Astrocyte of the cerebellum (primary cell): ENCODE results near the gene EVX1.

Experiments
- DNase-seq: peaks from one replicate; pipeline ENCODE4 v3.0.0-alpha.2; 2011; ENCODE audit warnings: low read depth
- H3K4me3 ChIP-seq: 2 replicates; pipeline ENCODE4 v1.5.1; 2011; ENCODE audit warnings: mild to moderate bottlenecking, low read depth, low read length, moderate library complexity
- in situ Hi-C: cut with HindIII; loops from 2 replicates; pipeline ENCODE4 v1.10.0; 2017; ENCODE audit warnings: low sequenced_read_pairs
- TF ChIP-seq, protein P1 (sequence below): IDR thresholded peaks from 2 replicates; pipeline ENCODE4 v1.5.1; 2012; ENCODE audit warnings: low read length, low read depth, moderate library complexity, mild to moderate bottlenecking; ENCODE audit errors: missing control alignments

Gene EVX1

GRCh38 chr7:27211764-27212204 is 30.8 kb upstream of the EVX1 start:
- DNase-seq, result no peak
- in situ Hi-C loops, result loop anchor here (25.0 kb wide), 1 partner anchor 376 kb away; no protein-coding TSS in a partner anchor
- TF ChIP-seq, protein P1, sequence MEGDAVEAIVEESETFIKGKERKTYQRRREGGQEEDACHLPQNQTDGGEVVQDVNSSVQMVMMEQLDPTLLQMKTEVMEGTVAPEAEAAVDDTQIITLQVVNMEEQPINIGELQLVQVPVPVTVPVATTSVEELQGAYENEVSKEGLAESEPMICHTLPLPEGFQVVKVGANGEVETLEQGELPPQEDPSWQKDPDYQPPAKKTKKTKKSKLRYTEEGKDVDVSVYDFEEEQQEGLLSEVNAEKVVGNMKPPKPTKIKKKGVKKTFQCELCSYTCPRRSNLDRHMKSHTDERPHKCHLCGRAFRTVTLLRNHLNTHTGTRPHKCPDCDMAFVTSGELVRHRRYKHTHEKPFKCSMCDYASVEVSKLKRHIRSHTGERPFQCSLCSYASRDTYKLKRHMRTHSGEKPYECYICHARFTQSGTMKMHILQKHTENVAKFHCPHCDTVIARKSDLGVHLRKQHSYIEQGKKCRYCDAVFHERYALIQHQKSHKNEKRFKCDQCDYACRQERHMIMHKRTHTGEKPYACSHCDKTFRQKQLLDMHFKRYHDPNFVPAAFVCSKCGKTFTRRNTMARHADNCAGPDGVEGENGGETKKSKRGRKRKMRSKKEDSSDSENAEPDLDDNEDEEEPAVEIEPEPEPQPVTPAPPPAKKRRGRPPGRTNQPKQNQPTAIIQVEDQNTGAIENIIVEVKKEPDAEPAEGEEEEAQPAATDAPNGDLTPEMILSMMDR, result no peak
- H3K4me3 ChIP-seq, result no peak overlapping the region

GRCh38 chr7:27212497-27213432 is 29.8 kb upstream of the EVX1 start:
- in situ Hi-C loops, result loop anchor here (25.0 kb wide), 1 partner anchor 375 kb away; no protein-coding TSS in a partner anchor
- DNase-seq, result no peak
- TF ChIP-seq, protein P1, result no peak
- no peak overlapping the region for H3K4me3 ChIP-seq

DNA sequence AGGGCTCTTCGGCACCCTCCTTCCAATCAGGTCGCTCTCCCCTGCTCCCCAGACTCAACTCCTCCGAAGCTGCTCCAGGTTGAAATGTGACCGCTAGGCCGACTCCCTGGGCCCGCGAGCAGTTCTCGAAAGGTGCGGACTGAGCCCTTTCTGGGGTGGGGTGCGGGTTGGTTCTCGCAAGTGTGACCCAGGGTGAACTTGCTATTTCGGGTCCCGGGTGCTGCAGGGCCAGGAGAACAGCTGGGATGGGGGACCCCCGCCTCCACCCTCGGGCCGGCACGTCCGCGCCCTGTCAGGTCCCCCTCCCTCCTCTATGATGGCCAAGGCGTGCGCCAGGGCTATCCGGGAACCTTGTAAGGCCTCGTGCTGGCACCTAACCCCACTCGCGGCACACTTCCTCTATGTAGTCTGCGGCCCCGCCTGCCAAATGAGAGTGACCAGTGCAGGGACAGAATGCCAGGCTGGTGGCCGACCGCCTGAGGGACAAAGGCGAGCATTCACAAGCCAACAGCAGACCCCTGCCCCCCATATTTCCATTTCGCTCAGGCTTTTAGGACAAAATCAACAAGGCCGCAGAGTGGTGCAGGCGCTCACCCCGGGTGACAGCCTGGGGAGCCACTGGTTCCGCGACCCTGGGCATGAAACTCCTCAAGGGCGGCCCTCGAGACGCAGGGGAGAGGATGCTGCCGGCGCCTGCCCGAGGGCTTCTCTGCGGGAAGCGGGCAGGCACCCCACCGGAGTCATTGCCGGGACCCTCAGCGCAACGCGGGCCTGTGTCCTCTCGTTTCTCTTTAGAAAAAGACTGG is 29.0 kb upstream of the EVX1 start:
- DNase-seq, result no peak
- in situ Hi-C loops, result loop anchor here (25.0 kb wide), 1 partner anchor 374 kb away; no protein-coding TSS in a partner anchor

DNA sequence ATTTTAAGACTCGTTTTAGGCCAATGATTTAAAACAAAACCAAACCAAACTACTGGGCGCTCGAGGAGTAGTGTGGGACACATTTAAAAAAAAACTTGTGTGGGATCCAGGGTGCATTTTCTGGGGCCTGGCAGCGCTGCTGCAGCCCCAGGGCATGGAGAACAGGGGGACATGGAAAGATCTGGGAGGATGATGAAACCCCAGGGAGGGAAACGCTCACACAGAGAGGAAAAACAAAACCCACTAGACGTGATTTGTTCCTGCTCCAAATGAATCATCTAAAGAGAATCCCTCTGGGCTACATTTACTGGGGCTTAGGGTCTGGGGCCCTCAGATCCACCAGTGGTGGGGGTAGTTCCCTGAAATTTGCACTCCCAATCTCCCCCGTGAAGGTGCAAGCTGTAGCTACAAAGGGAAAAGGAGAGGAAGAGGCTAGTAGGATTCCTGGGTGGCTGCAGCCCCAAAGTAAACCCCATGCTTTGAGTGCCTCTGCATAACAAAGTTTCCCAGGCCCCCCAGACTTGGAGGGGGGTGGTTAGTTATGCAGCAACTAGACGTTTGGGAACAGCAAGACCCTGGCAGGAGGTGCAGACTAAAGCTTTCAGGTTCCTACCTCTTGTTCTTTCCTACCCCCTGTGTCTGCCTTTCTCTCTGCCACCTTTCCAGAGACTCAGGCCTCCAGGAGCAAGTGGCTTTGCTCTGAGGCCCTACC is 28.2 kb upstream of the EVX1 start:
- in situ Hi-C loops, result loop anchor here (25.0 kb wide), 1 partner anchor 373 kb away; no protein-coding TSS in a partner anchor
- H3K4me3 ChIP-seq, result no peak overlapping the region
- TF ChIP-seq, protein P1, result no peak
- no peak for DNase-seq

More for the DNA sequence above, 29.0 kb upstream of the EVX1 start:
- no peak overlapping the region for H3K4me3 ChIP-seq
- TF ChIP-seq, protein P1, result no peak

- TF ChIP-seq, protein P1, result no peak
- no peak overlapping the region for H3K4me3 ChIP-seq
- no peak for DNase-seq
- in situ Hi-C loops, result loop anchor here (25.0 kb wide), 1 partner anchor 372 kb away; no protein-coding TSS in a partner anchor
Measured at GRCh38 chr7:27215356-27215755, 27.2 kb upstream of the EVX1 start.
